OCI-LY3 (cell line): ENCODE measurements around the gene DFFA.

Experiments
- H2AFZ ChIP-seq: fragments of 200-600, 300-600 bp; shearing (Covaris generic); 2 replicates; pipeline ENCODE4 v1.6.0; 2014; ENCODE audit warnings: antibody characterized with exemption, low read depth, low read length
- H3K27ac ChIP-seq: fragments of 200-600, 300-600 bp; sonication (generic); 2 replicates; pipeline ENCODE4 v1.5.1; 2014; ENCODE audit warnings: mild to moderate bottlenecking, low read length, moderate library complexity, mixed read lengths
- H3K27me3 ChIP-seq: fragments of 200-600, 300-600 bp; sonication (generic); 2 replicates; pipeline ENCODE4 v1.6.1; 2014; ENCODE audit warnings: low read depth, low read length, mixed read lengths
- H3K36me3 ChIP-seq: fragments of 200-600, 300-600 bp; sonication (generic); replicated peaks from 2 replicates; pipeline ENCODE3; 2014; ENCODE audit warnings: low read depth, low read length, mixed read lengths
- H3K4me1 ChIP-seq: fragments of 300-600, 200-600 bp; sonication (generic); 2 replicates; pipeline ENCODE4 v1.6.1; 2014; ENCODE audit warnings: low read length, mixed read lengths
- H3K4me2 ChIP-seq: fragments of 200-600, 300-600 bp; sonication (generic); 2 replicates; pipeline ENCODE4 v1.6.1; 2014; ENCODE audit warnings: low read length, mixed read lengths
- H3K4me3 ChIP-seq: fragments of 300-600, 200-600 bp; sonication (generic); 2 replicates; pipeline ENCODE4 v1.5.1; 2014; ENCODE audit warnings: antibody characterized with exemption, mild to moderate bottlenecking, low read length, moderate library complexity
- H3K79me2 ChIP-seq: fragments of 300-600, 200-600 bp; shearing (Covaris generic); 2 replicates; pipeline ENCODE4 v1.6.1; 2014; ENCODE audit warnings: mild to moderate bottlenecking, low read length, mixed read lengths
- H3K9ac ChIP-seq: fragments of 300-600, 200-600 bp; shearing (Covaris generic); 2 replicates; pipeline ENCODE4 v1.6.0; 2014; ENCODE audit warnings: mild to moderate bottlenecking, low read length, moderate library complexity
- H3K9me3 ChIP-seq: fragments of 200-600, 300-600 bp; shearing (Covaris generic); 2 replicates; pipeline ENCODE4 v1.6.1; 2014; ENCODE audit warnings: low read length, mixed read lengths; ENCODE audit not compliant: insufficient read depth
- H4K20me1 ChIP-seq: fragments of 200-600, 300-600 bp; sonication (generic); 2 replicates; pipeline ENCODE4 v1.6.1; 2016; ENCODE audit warnings: low read length, mixed read lengths; ENCODE audit not compliant: insufficient read depth
- CTCF ChIP-seq: fragments of 200-600, 300-600 bp; sonication (generic); IDR thresholded peaks from 2 replicates; pipeline ENCODE4 v1.5.1; 2014; ENCODE audit warnings: antibody characterized with exemption, low read length, low read depth
- EZH2phosphoT487 ChIP-seq: fragments of 200-600 bp; shearing (Covaris generic); IDR thresholded peaks from 2 replicates; pipeline ENCODE4 v1.6.1; 2018; ENCODE audit warnings: antibody characterized with exemption, mixed run types, low read depth

DFFA gene

GRCh38 chr1:10502206-10502605, 29.9 kb upstream of the DFFA start:
- Histone ChIP-seq H3K4me3 (no peak overlapping the region), H2AFZ (no peak overlapping the region), H3K9ac (no peak overlapping the region), H3K27me3 (no peaks in the 10 kb centered on the region), H3K4me1 (no peaks in the 10 kb centered on the region), H3K9me3 (no peaks in the 10 kb centered on the region), H4K20me1 (peaks cover 11% of the 10 kb centered on the region; the same call in 1 of the 2 replicates), H3K4me2 (no peak overlapping the region), H3K27ac (no peak overlapping the region), H3K36me3 (no peaks in the 10 kb centered on the region), H3K79me2 (no peaks in the 10 kb centered on the region)
- no peak for TF ChIP-seq EZH2phosphoT487
- TF ChIP-seq CTCF: no peak

GRCh38 chr1:10498231-10498630, 25.9 kb upstream of the DFFA start:
- H3K36me3 ChIP-seq: peaks cover 4% of the 10 kb centered on the region
- no peak for TF ChIP-seq CTCF
- TF ChIP-seq EZH2phosphoT487: no peak
- H3K9me3 ChIP-seq: no peaks in the 10 kb centered on the region
- peaks cover 17% of the 10 kb centered on the region for H4K20me1 ChIP-seq
- peaks cover 19% of the 10 kb centered on the region for H3K4me1 ChIP-seq
- peaks cover 8% of the 10 kb centered on the region for H3K79me2 ChIP-seq
- no peak overlapping the region for H3K4me3 ChIP-seq
- H3K27me3 ChIP-seq: no peaks in the 10 kb centered on the region
- H3K27ac ChIP-seq: no peak overlapping the region
- H3K4me2 ChIP-seq: no peak overlapping the region
- no peak overlapping the region for H3K9ac ChIP-seq
- H2AFZ ChIP-seq: no peak overlapping the region

- Histone ChIP-seq H3K4me2 (no peak overlapping the region), H3K9me3 (no peaks in the 10 kb centered on the region), H3K4me1 (peaks cover 19% of the 10 kb centered on the region), H2AFZ (no peak overlapping the region), H3K79me2 (peaks cover 8% of the 10 kb centered on the region), H3K4me3 (no peak overlapping the region), H3K27me3 (no peaks in the 10 kb centered on the region), H3K9ac (no peak overlapping the region), H3K36me3 (peaks cover 4% of the 10 kb centered on the region), H3K27ac (no peak overlapping the region), H4K20me1 (peaks cover 17% of the 10 kb centered on the region)
- no peak for TF ChIP-seq CTCF
- TF ChIP-seq EZH2phosphoT487: no peak
These were observed 24.8 kb upstream of the DFFA start for GRCh38 chr1:10497109-10497508.

- Histone ChIP-seq H3K27me3 (no peaks in the 10 kb centered on the region), H4K20me1 (peaks cover 17% of the 10 kb centered on the region), H3K79me2 (peaks cover 8% of the 10 kb centered on the region), H3K9ac (no peak overlapping the region), H3K36me3 (peaks cover 4% of the 10 kb centered on the region), H3K9me3 (no peaks in the 10 kb centered on the region), H3K27ac (no peak overlapping the region), H2AFZ (no peak overlapping the region), H3K4me2 (peak overlapping the region; percentile 100), H3K4me1 (peaks cover 19% of the 10 kb centered on the region), H3K4me3 (peak overlapping the region; percentile 83; the same call in 1 of the 2 replicates)
- no peak for TF ChIP-seq EZH2phosphoT487
- TF ChIP-seq CTCF: no peak
These were observed 23.6 kb upstream of the DFFA start for GRCh38 chr1:10495952-10496351.
